Thoracic aorta (tissue), 2 donors: ENCODE data around the gene PGAP3. TPM values are rescaled to one million over a fixed set of nuclear protein-coding genes. Genes with fewer than 3 reads are reported as not detected.

Experiments used
- ATAC-seq: fragments of 150-250 bp; one replicate; pipeline ENCODE4 v1.8.0; 2017; ENCODE audit warnings: low read depth; ENCODE audit not compliant: insufficient number of reproducible peaks, low FRiP score
- DNase-seq: peaks from one replicate; pipeline ENCODE4 v3.0.0-alpha.2; 2020; ENCODE audit warnings: low spot score
- H3K27ac ChIP-seq, 2 donors: fragments of 200-600 bp; sonication (generic); 1 replicate in 1 of 2; 2 replicates in 1 of 2; pipeline ENCODE4 v1.5.1; 2016; ENCODE audit warnings: mild to moderate bottlenecking in 2 of 2, moderate library complexity in 2 of 2
- H3K27me3 ChIP-seq: fragments of 200-600 bp; sonication (generic); replicated peaks from 2 replicates; pipeline ENCODE4 v1.6.0; 2016; ENCODE audit warnings: mild to moderate bottlenecking; ENCODE audit not compliant: insufficient read depth
- H3K36me3 ChIP-seq: fragments of 200-600 bp; sonication (generic); one replicate; pipeline ENCODE4 v1.5.1; 2016
- H3K4me1 ChIP-seq, 2 donors: fragments of 200-600 bp; sonication (generic); 1 replicate in 1 of 2; 2 replicates in 1 of 2; pipeline versions ENCODE4 v1.5.1 to v1.6.0; 2016; ENCODE audit warnings: low read depth in 2 of 2, mild to moderate bottlenecking in 1 of 2; ENCODE audit not compliant: control insufficient read depth in 1 of 2
- H3K4me3 ChIP-seq: fragments of 200-600 bp; sonication (generic); 2 replicates; pipeline ENCODE4 v1.5.1; 2016; ENCODE audit warnings: mild to moderate bottlenecking
- H3K9me3 ChIP-seq: fragments of 200-600 bp; sonication (generic); 2 replicates; pipeline ENCODE4 v1.5.1; 2016
- CTCF ChIP-seq: fragments of 200-600 bp; sonication (generic); IDR thresholded peaks from one replicate; pipeline ENCODE4 v1.5.1; 2019; ENCODE audit warnings: antibody characterized with exemption
- total RNA-seq, 2 donors: library from RNA; depleted of rRNA; stranded (reverse); fragments of >200 nt; gene quantifications; one replicate each; pipeline versions ENCODE4 v1.1.0 to v1.2.3, GENCODE V29; 2016

The PGAP3 gene
- total RNA-seq, 2 donors from 2014 or later: 19.9 to 27.2 TPM

GRCh38 chr17:39673335-39674081 lies 14.3 kb downstream of the PGAP3 start:
- Histone ChIP-seq H3K27ac (no peak overlapping the region), H3K4me3 (no peak overlapping the region), H3K36me3 (no peaks in the 10 kb centered on the region), H3K9me3 (no peaks in the 10 kb centered on the region), H3K27me3 (no peaks in the 10 kb centered on the region), H3K4me1 (peaks cover 28 to 61% of the 10 kb centered on the region in 2 donors)
- TF ChIP-seq CTCF: no peak
- ATAC-seq (no peak), DNase-seq (no peak)

GRCh38 chr17:39672522-39673334 lies 15.1 kb downstream of the PGAP3 start:
- Histone ChIP-seq H3K27me3 (no peaks in the 10 kb centered on the region), H3K4me3 (no peak overlapping the region), H3K27ac (no peak overlapping the region), H3K4me1 (peaks cover 27 to 61% of the 10 kb centered on the region in 2 donors), H3K36me3 (no peaks in the 10 kb centered on the region), H3K9me3 (no peaks in the 10 kb centered on the region)
- TF ChIP-seq CTCF: no peak
- DNase-seq (no peak), ATAC-seq (no peak)

GRCh38 chr17:39671651-39672521 lies 16.0 kb downstream of the PGAP3 start:
- Histone ChIP-seq H3K27ac (no peak overlapping the region), H3K36me3 (no peaks in the 10 kb centered on the region), H3K4me1 (peaks cover 32 to 61% of the 10 kb centered on the region in 2 donors), H3K27me3 (no peaks in the 10 kb centered on the region), H3K4me3 (no peak overlapping the region), H3K9me3 (no peaks in the 10 kb centered on the region)
- DNase-seq: no peak
- ATAC-seq: no peak
- peak; percentile 59 for TF ChIP-seq CTCF

- Histone ChIP-seq H3K36me3 (no peaks in the 10 kb centered on the region), H3K4me3 (no peak overlapping the region), H3K27me3 (no peaks in the 10 kb centered on the region), H3K4me1 (peaks cover 23 to 61% of the 10 kb centered on the region in 2 donors), H3K9me3 (no peaks in the 10 kb centered on the region), H3K27ac (no peak overlapping the region)
- TF ChIP-seq CTCF: no peak
- DNase-seq (no peak), ATAC-seq (no peak)
Observed at GRCh38 chr17:39670746-39671145, 17.1 kb downstream of the PGAP3 start.
